ENCODE results near the gene CACNB2.
"Not testable (repeated sequence)": the region's sequence is repeated elsewhere in the genome, so short reads cannot be mapped to it uniquely, and the experiment has no call there.

Gene CACNB2

DNA sequence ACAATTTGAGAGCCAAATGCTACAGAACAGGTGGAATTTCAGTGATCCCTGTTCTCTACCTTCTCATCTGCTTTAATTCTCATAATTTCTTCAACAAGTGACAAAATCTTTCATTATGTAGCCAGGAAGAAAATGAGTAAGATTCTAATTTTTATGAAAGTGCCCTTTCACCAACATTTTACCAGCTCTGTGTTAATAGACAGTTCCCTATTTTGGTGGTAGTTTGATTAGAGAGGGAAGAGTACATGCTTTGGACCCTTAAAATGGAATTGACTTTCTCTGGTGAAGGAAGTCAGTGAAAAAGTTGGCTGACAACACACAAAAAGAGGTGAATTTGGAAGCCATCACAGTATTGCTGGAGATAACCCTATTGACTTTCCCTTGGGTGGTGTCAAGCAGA is 61.7 kb downstream of the CACNB2 start:
- H3K9me3 Mint-ChIP-seq = no peaks in the 10 kb centered on the region
- DNase-seq (ENCODE audit: low spot score in 2 of 2) (no peak), ATAC-seq (ENCODE audit: low read depth) (no peak)
- H3K27me3 Mint-ChIP-seq = peaks cover 1% of the 10 kb centered on the region
- H3K27ac Mint-ChIP-seq = no peak overlapping the region
- H3K36me3 Mint-ChIP-seq = no peaks in the 10 kb centered on the region
- no peaks in the 10 kb centered on the region for H3K4me1 Mint-ChIP-seq
- H3K4me3 Mint-ChIP-seq = no peak overlapping the region

DNA sequence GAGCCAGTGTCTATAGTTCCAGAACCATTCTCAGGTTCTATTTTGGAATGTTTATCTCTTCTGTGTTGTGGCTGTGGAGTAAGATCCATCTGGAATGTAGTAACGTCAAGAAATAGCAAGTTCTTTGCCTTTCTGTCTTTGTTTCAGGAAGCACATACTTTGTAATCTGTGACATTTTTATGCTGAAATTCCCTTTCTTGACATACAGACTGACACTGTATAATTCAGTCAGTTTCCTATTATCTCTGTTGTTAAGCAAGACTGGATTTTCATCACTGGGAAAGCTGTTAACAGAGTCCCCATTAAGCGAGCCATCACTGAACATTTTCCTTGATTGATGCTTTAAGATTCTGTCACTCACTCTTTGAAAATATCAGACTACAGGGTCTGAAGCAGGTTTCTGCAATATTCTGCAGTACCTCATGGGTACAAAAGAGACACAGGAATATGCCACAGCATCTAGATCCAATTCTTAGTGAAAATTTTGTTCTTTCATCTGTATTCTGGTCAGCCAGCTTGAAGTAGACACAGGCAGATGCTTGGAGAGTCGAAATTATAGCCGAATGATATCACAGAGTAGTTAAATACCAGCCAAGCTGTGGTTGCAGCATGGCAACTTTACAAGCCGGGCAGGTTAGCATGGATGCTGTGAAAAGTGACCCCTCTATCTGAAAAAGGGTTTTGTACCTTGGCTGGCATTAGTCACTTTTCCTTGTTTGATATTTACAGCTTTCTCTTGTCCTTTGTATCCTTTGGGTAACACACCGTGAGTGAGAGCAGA is 62.6 kb downstream of the CACNB2 start:
- Mint-ChIP-seq H3K4me1 (no peaks in the 10 kb centered on the region), H3K27me3 (peaks cover 1% of the 10 kb centered on the region), H3K9me3 (no peaks in the 10 kb centered on the region), H3K27ac (no peak overlapping the region), H3K4me3 (no peak overlapping the region), H3K36me3 (no peaks in the 10 kb centered on the region)
- ATAC-seq (ENCODE audit: low read depth) (no peak), DNase-seq (ENCODE audit: low spot score in 2 of 2) (no peak)

DNA sequence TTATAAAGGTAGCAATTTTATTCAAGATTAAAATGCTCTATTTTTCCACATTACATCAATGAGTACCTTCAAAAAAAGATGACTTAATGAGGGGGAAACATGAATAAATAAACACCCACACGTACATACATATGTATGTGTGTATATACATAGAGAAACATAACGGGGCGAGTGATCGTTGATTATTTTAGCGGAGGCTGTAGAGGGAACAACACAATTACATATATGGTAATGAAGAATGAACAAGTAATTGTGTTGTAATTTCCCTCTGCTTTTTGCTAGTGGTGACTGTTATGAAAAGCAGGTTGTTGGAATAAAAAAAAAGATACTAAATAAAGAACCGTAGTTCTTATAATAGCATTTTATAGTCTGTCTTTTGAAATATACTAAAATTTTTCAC is 63.2 kb downstream of the CACNB2 start:
- no peak for DNase-seq (ENCODE audit: low spot score in 2 of 2)
- Mint-ChIP-seq H3K27me3 (peaks cover 1% of the 10 kb centered on the region), H3K9me3 (no peaks in the 10 kb centered on the region), H3K4me1 (no peaks in the 10 kb centered on the region), H3K36me3 (no peaks in the 10 kb centered on the region), H3K4me3 (no peak overlapping the region), H3K27ac (no peak overlapping the region)
- ATAC-seq (ENCODE audit: low read depth) = no peak

DNA sequence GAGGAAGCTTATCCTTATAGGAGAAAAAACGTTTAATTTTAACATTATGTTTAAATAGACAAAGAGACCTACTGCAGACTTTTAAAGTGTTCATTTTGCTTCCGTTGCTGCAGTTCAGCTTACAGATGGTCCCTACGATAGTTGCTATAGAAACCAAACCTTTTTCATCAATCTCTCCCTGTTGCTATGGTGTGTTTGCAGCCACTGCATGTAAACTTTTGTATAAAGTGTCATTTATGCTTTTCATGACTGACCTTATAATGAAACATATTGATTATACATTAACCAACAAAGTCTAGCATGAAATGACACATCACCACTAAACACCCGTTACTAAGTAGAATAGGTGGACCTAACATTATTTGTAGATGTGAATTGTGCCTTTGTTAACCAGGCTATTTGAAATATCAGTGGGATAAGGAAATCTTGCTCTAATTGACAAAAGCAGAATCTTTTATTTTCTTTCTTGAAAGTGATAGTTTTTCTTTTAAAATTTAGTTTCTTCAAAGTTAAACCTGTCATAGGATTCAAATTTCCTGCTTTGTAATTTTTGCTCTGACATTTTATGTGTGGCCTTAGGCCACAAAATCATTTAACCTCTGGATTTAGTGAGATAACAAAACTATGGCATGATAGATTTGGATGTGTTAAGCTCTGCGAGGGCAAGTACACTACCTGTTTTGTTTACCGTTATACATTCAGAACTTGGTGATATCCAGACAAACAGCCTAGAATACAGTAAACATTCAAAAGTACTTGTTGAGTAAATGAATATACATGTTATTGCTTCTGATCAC is 64.0 kb downstream of the CACNB2 start:
- H3K4me3 Mint-ChIP-seq = no peak overlapping the region
- no peak for DNase-seq (ENCODE audit: low spot score in 2 of 2)
- ATAC-seq (ENCODE audit: low read depth) = no peak
- no peak overlapping the region for H3K27ac Mint-ChIP-seq
- H3K4me1 Mint-ChIP-seq = no peaks in the 10 kb centered on the region
- H3K36me3 Mint-ChIP-seq = no peaks in the 10 kb centered on the region
- H3K9me3 Mint-ChIP-seq = no peaks in the 10 kb centered on the region
- H3K27me3 Mint-ChIP-seq = peaks cover 1% of the 10 kb centered on the region

DNA sequence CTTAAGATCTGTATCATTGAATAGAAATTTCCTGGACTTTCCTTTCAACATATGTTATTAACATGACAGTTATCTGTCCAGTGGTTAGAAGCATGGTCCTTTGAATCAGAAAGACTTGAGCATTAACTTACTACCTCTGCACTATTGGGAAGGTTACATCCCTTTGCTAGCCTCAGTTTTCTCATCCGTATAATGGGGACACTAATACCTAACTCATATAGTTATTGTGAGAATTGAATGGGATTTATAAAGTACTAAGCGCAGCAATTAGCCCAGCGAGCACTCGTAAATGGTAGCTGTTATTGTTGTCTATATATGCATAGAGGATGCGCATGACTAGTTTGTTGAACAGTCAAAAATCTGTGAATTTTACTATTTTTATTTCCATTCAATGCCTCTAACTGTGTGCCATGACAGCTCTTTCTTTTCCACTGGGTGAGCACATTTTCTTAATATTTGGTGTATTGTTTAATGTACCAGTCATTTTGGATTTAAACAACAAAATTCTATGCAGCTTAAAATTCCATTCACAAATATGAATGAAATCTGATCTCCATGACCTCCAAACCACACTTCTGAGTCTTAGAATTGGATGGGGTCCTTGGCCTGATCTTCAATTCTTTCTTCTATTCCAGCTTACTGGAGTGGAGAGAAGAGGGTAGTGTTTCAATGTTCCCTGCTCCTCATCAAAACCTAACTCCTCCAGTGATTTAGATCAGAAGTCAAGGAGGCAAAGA is 65.0 kb downstream of the CACNB2 start:
- no peaks in the 10 kb centered on the region for H3K9me3 Mint-ChIP-seq
- ATAC-seq (ENCODE audit: low read depth) (no peak), DNase-seq (ENCODE audit: low spot score in 2 of 2) (no peak)
- no peak overlapping the region for H3K27ac Mint-ChIP-seq
- no peaks in the 10 kb centered on the region for H3K36me3 Mint-ChIP-seq
- no peak overlapping the region for H3K4me3 Mint-ChIP-seq
- H3K27me3 Mint-ChIP-seq = peaks cover 2% of the 10 kb centered on the region
- no peaks in the 10 kb centered on the region for H3K4me1 Mint-ChIP-seq

DNA sequence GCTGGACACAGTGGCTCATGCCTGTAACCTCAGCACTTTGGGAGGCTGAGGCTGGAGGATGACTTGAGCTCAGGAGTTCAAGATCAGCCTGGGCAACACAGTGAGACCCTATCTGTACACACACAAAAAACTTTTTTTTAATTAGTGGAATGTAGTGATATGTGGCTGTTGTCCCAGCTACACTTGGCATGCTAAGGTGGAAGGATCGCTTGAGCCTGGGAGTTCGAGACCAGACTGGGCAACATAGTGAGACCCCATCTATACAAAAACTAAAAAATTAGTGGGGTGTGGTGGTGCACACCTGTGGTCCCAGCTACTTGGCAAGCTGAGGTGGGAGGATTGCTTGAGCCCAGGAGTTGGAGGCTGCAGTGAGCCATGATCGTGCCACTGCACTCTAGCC is 68.0 kb downstream of the CACNB2 start:
- H3K4me3 Mint-ChIP-seq; H3K36me3 Mint-ChIP-seq; DNase-seq (ENCODE audit: low spot score in 2 of 2); H3K27ac Mint-ChIP-seq; H3K4me1 Mint-ChIP-seq; H3K9me3 Mint-ChIP-seq; H3K27me3 Mint-ChIP-seq; ATAC-seq (ENCODE audit: low read depth): not testable (repeated sequence)

DNA sequence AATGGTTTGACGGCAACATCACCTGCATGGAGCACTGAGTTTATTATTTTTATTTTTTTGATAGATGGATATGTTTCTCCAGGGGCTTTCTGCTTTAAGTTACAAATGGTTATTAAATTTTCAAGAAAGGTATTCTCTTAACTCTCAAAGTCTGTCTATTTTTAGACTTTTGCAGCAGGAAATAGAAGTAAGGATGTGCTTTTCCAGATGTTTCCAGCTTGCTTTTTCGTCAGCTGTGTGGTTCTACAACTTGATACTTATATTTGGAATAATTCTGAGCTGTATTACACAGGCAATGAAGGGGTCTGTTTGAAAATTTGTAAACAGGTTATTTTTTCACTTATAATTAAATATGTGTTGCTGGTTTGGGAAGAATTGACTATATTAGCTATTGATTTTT is 69.0 kb downstream of the CACNB2 start:
- peaks cover 3% of the 10 kb centered on the region for H3K27me3 Mint-ChIP-seq
- no peaks in the 10 kb centered on the region for H3K4me1 Mint-ChIP-seq
- H3K27ac Mint-ChIP-seq = no peak overlapping the region
- H3K36me3 Mint-ChIP-seq = no peaks in the 10 kb centered on the region
- no peaks in the 10 kb centered on the region for H3K9me3 Mint-ChIP-seq
- no peak overlapping the region for H3K4me3 Mint-ChIP-seq
- DNase-seq (ENCODE audit: low spot score in 2 of 2) (no peak), ATAC-seq (ENCODE audit: low read depth) (no peak)

DNA sequence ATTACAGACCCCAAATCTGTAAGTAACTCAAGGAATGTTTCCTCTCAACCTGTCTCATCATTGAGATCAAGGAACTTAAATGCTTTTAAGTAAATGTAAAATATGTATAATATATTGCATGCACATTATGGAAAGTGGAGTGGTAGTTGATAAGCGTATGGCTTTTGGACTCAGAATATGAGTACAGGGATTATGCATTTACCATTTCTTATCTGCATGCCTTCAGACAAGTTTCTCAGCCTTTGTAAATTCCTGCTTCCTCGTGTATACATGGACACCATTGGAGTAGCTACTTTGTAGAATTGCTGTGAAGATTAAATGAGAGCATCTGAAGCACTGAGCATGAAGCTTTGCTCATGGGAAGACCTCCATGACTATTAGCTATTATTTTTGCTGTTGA is 70.5 kb downstream of the CACNB2 start:
- H3K27ac Mint-ChIP-seq = no peak overlapping the region
- no peaks in the 10 kb centered on the region for H3K4me1 Mint-ChIP-seq
- DNase-seq (ENCODE audit: low spot score in 2 of 2) = no peak
- no peak overlapping the region for H3K4me3 Mint-ChIP-seq
- no peaks in the 10 kb centered on the region for H3K36me3 Mint-ChIP-seq
- no peaks in the 10 kb centered on the region for H3K9me3 Mint-ChIP-seq
- no peak for ATAC-seq (ENCODE audit: low read depth)
- H3K27me3 Mint-ChIP-seq = peaks cover 3% of the 10 kb centered on the region

DNA sequence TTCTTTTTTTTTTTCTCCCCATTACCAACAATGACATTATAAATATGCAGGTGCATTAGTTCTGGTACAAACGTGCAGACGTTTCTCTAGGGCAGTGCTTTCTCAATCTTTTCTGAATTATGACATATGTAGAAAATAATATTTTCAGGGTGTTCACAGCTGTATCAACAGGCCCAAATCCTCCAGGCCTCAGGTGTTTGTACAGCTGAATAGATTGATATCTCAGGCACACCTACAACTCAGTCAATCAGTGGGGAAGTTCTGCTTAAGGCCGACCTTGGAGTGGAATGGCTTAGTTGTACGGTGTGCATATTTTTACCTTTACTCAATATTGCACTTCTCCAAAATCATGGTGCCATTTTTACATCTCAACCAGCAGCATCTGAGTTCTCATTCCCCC is 71.6 kb downstream of the CACNB2 start:
- Mint-ChIP-seq H3K27ac (no peak overlapping the region), H3K4me3 (no peak overlapping the region), H3K4me1 (no peaks in the 10 kb centered on the region), H3K36me3 (no peaks in the 10 kb centered on the region), H3K9me3 (no peaks in the 10 kb centered on the region), H3K27me3 (peaks cover 3% of the 10 kb centered on the region)
- ATAC-seq (ENCODE audit: low read depth) (no peak), DNase-seq (ENCODE audit: low spot score in 2 of 2) (no peak)

DNA sequence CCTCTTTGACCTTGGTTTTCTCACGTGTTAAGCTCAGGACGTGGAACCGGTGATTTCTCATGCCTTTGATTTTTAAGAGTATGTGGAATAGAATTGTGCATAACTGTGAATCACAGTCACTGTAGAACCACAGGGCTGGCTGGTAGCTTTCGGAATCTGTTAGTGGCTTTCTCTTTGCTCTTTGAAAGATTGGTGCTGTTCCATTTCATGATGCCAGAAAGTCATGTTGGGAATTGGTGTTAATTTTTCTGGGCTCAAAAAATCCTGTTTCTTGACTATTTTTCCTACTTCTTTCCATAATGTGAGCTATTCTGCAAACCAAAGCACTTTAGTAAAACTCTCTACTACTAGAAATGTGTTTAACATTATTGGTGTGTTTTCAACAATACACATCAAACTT is 73.0 kb downstream of the CACNB2 start:
- Mint-ChIP-seq H3K27ac (no peak overlapping the region), H3K9me3 (no peaks in the 10 kb centered on the region), H3K27me3 (peaks cover 5% of the 10 kb centered on the region), H3K4me3 (no peak overlapping the region), H3K36me3 (no peaks in the 10 kb centered on the region), H3K4me1 (no peaks in the 10 kb centered on the region)
- DNase-seq (ENCODE audit: low spot score in 2 of 2) (no peak), ATAC-seq (ENCODE audit: low read depth) (no peak)

DNA sequence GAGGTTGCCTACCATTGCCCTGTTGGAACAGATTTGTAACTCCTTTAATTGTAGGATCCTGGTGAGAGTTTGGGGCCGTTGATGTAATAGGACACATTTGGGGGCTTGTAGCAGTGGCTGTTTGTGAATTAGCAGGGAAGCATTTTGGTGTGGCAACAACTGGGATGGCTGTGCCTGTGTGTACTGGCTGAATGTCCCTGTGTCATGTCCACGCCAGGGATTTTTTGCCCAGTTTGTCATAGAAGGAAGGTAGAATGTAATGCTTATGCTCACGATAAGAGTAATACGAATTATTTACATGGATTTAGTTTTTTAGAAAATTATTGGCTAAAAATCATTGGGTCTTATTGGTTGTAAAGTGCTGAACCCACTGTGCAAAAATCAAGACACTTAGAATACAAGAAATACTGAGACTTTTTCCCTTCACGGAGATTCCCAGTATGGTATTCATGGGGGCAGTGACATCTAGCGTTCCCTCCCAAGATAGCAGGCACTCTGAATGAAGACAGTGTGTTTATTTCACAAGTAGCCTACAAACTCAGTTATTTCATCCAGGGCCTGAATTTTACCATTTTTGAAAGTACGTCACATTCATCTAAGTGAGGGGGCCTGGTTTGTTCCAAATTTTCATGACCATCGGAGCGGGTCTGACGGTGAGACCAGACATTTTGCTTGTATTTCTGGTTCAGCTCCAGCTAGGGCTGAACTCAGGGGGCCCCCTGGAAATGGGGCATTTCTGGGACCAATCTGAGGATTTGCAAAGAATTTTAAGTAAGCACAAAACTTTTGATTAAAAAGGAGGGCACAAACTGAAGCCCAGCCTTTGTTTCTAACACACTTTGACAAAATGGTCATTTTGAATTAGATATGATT is 74.7 kb downstream of the CACNB2 start:
- no peak overlapping the region for H3K27ac Mint-ChIP-seq
- H3K36me3 Mint-ChIP-seq = no peaks in the 10 kb centered on the region
- no peaks in the 10 kb centered on the region for H3K9me3 Mint-ChIP-seq
- H3K27me3 Mint-ChIP-seq = peaks cover 4% of the 10 kb centered on the region
- ATAC-seq (ENCODE audit: low read depth) (no peak), DNase-seq (ENCODE audit: low spot score in 2 of 2) (no peak)
- H3K4me1 Mint-ChIP-seq = no peaks in the 10 kb centered on the region
- H3K4me3 Mint-ChIP-seq = no peak overlapping the region

DNA sequence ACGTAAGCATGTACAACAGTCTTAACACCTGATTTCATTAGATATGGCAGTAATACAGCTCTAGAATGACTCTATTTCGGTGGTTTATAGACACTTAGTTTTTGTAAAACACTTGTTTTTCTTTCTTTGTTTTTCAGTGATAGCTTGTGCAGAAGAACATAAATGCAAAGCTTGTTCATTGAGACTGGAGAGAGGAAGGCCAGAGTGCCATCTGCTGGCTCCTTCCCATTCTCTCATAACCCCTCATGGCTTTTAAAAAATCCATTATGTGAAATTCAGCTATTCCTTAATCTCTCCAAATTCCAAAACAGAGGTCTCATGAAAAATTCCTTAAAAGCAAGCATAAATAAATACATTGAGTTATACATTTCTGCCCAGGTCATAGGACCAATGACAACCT is 76.3 kb downstream of the CACNB2 start:
- no peaks in the 10 kb centered on the region for H3K4me1 Mint-ChIP-seq
- DNase-seq (ENCODE audit: low spot score in 2 of 2) = no peak
- no peak overlapping the region for H3K27ac Mint-ChIP-seq
- H3K36me3 Mint-ChIP-seq = no peaks in the 10 kb centered on the region
- H3K9me3 Mint-ChIP-seq = no peaks in the 10 kb centered on the region
- no peak overlapping the region for H3K4me3 Mint-ChIP-seq
- H3K27me3 Mint-ChIP-seq = peaks cover 2% of the 10 kb centered on the region
- ATAC-seq (ENCODE audit: low read depth) = no peak

DNA sequence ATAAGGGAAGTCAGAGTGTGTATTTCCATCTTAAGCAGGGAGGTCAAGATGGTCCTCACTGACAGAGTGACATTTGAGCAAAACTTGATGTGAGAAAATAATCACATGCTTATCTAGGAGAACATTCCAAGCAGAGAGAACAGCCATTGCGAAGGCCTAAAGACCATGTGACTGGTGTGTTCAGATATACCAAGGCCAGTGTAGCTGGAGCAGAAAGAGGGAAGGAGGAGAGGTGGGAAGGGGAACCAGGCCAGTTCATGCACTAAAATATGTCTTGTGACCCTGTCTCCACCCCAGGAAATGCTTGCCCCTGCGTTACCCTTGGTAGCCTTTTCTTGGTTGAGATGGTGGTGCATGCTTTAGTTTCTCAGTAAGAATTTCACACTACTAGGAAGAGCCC is 77.4 kb downstream of the CACNB2 start:
- DNase-seq (ENCODE audit: low spot score in 2 of 2) (no peak), ATAC-seq (ENCODE audit: low read depth) (no peak)
- Mint-ChIP-seq H3K4me1 (no peaks in the 10 kb centered on the region), H3K27me3 (peaks cover 2% of the 10 kb centered on the region), H3K27ac (no peak overlapping the region), H3K36me3 (no peaks in the 10 kb centered on the region), H3K4me3 (no peak overlapping the region), H3K9me3 (no peaks in the 10 kb centered on the region)

All from memory B cell (primary cell).